Heart left ventricle (tissue), 16 donors: ENCODE results near the gene CAD. TPM values are rescaled to one million over a fixed set of nuclear protein-coding genes. Genes with fewer than 3 reads are reported as not detected.
A peak's percentile ranks its signal among the peaks of the same experiment; 100 is the strongest.

Experiments
- ATAC-seq, 4 donors: fragments of 200-7000 bp; cut with Tn5 transposase; one replicate each; pipeline ENCODE4 v1.9.1; 2020 to 2022; ENCODE audit warnings: moderate library complexity in 4 of 4, mild to moderate bottlenecking in 3 of 4, moderate number of reproducible peaks in 1 of 4
- DNase-seq, 5 donors: peaks; one replicate each; pipeline ENCODE4 v3.0.0-alpha.2; 2020
- H3K27ac ChIP-seq, 12 donors: fragments of 200-600 bp; sonication (generic) in 4 of 12; one replicate each; pipeline versions ENCODE4 v1.5.0 to v1.8.0; 2016 to 2022; ENCODE audit warnings: mild to moderate bottlenecking in 2 of 12
- H3K27me3 ChIP-seq, 9 donors: fragments of 200-600 bp; sonication (generic) in 2 of 9; one replicate each; pipeline versions ENCODE4 v1.5.1 to v1.8.0; 2016 to 2022; ENCODE audit warnings: mild to moderate bottlenecking in 3 of 9
- H3K36me3 ChIP-seq, 9 donors: fragments of 200-600 bp; sonication (generic) in 2 of 9; one replicate each; pipeline versions ENCODE4 v1.5.0 to v1.8.0; 2018 to 2022; ENCODE audit warnings: mild to moderate bottlenecking in 2 of 9
- H3K4me1 ChIP-seq, 12 donors: fragments of 200-600 bp; sonication (generic) in 4 of 12; one replicate each; pipeline versions ENCODE4 v1.5.0 to v1.8.0; 2016 to 2022; ENCODE audit warnings: mild to moderate bottlenecking in 3 of 12
- H3K4me3 ChIP-seq, 12 donors: fragments of 200-600 bp; sonication (generic) in 4 of 12; one replicate each; pipeline versions ENCODE4 v1.5.0 to v1.8.0; 2017 to 2022; ENCODE audit warnings: mild to moderate bottlenecking in 9 of 12, moderate library complexity in 4 of 12
- H3K9me3 ChIP-seq, 12 donors: fragments of 200-600 bp; sonication (generic) in 4 of 12; one replicate each; pipeline versions ENCODE4 v1.5.0 to v1.8.0; 2016 to 2022; ENCODE audit warnings: mild to moderate bottlenecking in 1 of 12
- CTCF ChIP-seq, 12 donors: fragments of 200-600 bp; sonication (generic) in 4 of 12; IDR thresholded peaks; one replicate each; pipeline versions ENCODE4 v1.5.0 to v1.8.0; 2018 to 2022; ENCODE audit warnings: antibody characterized with exemption in 12 of 12, mild to moderate bottlenecking in 5 of 12
- POLR2A ChIP-seq, 2 donors: fragments of 450-650 bp; IDR thresholded peaks; one replicate each; pipeline ENCODE4 v1.6.1; 2017; ENCODE audit warnings: antibody characterized with exemption in 2 of 2, mild to moderate bottlenecking in 2 of 2, moderate library complexity in 2 of 2
- WGBS, 4 donors: extraction: QIAGEN DNeasy Blood & Tissue Kit in 2 of 4; methylation state at CpG; one replicate each; pipeline versions ENCODE4 v1.1.5 to v1.1.7; 2013 to 2018; 5-methylcytosine and 5-hydroxymethylcytosine counted together
- intact Hi-C, 10 donors: fragments of 100-400 bp; cut with DNase I; formaldehyde crosslinking; loops; one replicate each; pipeline versions ENCODE4 v1.11.1 to v1.14.2; 2022
- polyA plus RNA-seq, 2 donors: library from polyadenylated mRNA; stranded (reverse); fragments of 200-250 nt; gene quantifications; one replicate each; pipeline ENCODE4 v1.2.3, GENCODE V29; 2013
- total RNA-seq, 9 donors: library from RNA; depleted of rRNA in 2 of 9; stranded (reverse); fragments of >200 nt in 2 of 9; fragmentation: NEBNext Ultra II Directional in 3 of 9; extraction: Animal tissue kit (Norgen Biotek cat#: 25700) in 3 of 9; gene quantifications; one replicate each; pipeline versions ENCODE4 v1.1.0 to v1.2.4, GENCODE V29; 2016 to 2023
- donor health status: ischemic (EF 13 %, LVEDD 7.1; RV severe dilation, severe dysfunction).
- donor health status: healthy with polysubstance abuse.
- donor health status: DM: no; HTN: yes; CAD: no.
- donor health status: DM: no; HTN: no; CAD: no.
- donor health status: ischemic (EF 25% LVEDD 6.9; RV normal size, moderate dysfunction).
- donor health status: ischemic (EF 25% LVEDD 5.7; RV mildly dilated, moderate dysfunction).
- donor health status: healthy.
- donor health status: DM: yes; HTN: yes; CAD: no.
- donor health status: ischemic (EF 35%, LVEDD 5.7; RV mildly dilated, moderate dysfunction).
- donor health status: nonischemic (EF 11% LVEDD 7.7; RV severe dilation, severe dysfunction).
- donor health status: DM: yes; HTN: yes; CAD: no.
- donor health status: PGD.
- donor health status: ischemic (EF 29% LVEDD 5.4; RV normal size, mild dysfunction).
- donor health status: nonischemic (EF 23%, LVEDD 6.1; RV moderate dilation, normal function).

CAD gene
- total and polyA plus RNA-seq, 11 donors: 3.2 to 14.2 (median 6.7) TPM

DNA sequence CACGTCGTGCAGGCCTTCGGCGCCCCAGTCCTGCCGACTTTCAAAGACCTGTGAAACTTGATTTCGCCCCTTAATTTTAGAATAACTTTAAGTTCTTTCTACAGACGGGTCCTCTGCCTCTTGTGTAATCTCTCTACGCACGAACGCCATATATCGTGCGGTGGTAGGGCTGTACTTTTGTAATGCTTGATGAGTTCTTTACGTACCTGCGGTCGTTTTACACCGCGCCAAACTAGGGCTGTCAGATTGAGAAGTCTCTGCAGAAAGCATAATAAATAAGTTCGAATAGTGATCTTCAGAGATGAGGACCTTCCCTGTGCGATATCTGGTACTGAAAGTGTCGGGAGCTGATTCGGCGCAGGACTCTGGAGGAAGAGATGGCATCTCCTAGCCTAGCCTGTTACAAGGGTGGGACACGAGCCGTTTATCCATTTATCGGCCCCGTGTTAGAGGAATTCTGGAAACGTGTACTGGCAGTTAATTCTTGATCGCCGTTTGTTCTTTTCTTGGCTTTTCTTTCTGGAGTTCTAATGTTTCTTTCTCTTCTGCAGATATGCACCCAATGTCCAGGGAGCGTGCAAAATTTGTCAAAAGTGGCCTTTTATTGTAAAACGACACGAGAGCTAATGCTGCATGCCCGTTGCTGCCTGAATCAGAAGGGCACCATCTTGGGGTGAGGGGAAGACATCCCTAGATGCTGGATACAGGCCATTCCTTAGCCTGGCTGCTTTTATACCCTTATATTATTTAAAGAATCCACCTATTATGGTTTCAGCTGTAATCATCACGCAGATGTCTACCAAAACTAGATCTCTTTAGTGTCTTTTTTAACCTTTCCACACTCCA lies 4.3 kb upstream of the CAD start:
- WGBS, 4 donors: 7 to 9% (median 8%) methylated on average over 34 of the region's 34 CpGs
- Histone ChIP-seq H3K4me3 (peak overlapping the region; percentile 63 to 97 (median 80)), H3K27me3 (no peaks in the 10 kb centered on the region), H3K36me3 (peaks cover 0 to 46% (median 34%) of the 10 kb centered on the region in 9 donors), H3K27ac (peak overlapping the region; percentile 93 to 100 (median 98)), H3K9me3 (no peaks in the 10 kb centered on the region), H3K4me1 (peaks cover 6 to 31% (median 21%) of the 10 kb centered on the region in 12 donors)
- ATAC-seq (peak; percentile 1 to 17 (median 9)), DNase-seq (no peak)
- TF ChIP-seq POLR2A (IDR thresholded peaks at IDR 0.05): no peak
- TF ChIP-seq CTCF (IDR thresholded peaks at IDR 0.05): no peak
- intact Hi-C loops: loop anchor here in 5 of 10 donors (2.0 to 5.0 kb wide), 5 partner anchors 78 to 419 kb away; partner anchors contain the start of genes PREB (in 3 of the 5), NRBP1 (in 1 of the 5) and TMEM214 (in 1 of the 5)

DNA sequence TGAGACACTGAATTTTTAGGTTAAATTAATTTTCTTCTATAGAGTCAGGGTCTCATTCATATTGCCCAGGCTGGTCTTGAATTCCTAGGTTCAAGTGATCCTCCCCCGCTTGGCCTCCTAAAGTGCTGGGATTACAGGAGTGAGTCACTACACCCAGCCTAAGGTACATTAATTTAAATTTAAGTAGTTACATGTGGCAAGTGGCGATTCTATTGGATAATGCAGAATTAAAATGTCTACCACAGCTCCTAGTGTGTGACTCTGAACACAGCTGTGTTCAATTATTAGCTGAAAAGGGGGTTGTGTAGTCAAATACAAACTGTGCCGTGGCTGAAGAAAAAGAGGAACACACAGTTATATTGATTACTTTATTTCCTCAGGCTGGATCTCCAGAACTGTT lies 2.2 kb upstream of the CAD start:
- Histone ChIP-seq H3K9me3 (no peaks in the 10 kb centered on the region), H3K4me1 (peaks cover 6 to 36% (median 26%) of the 10 kb centered on the region in 12 donors), H3K36me3 (peaks cover 0 to 35% (median 25%) of the 10 kb centered on the region in 9 donors), H3K27me3 (no peaks in the 10 kb centered on the region), H3K4me3 (no peak overlapping the region), H3K27ac (no peak overlapping the region)
- ATAC-seq (no peak), DNase-seq (no peak)
- TF ChIP-seq POLR2A (IDR thresholded peaks at IDR 0.05) (no peak), CTCF (IDR thresholded peaks at IDR 0.05) (no peak)
- intact Hi-C loops: loop anchor here in 4 of 10 donors (5.0 kb wide), 3 partner anchors 83 to 417 kb away; partner anchors contain the start of genes PREB (in 2 of the 4) and NRBP1 (in 1 of the 4)
- 96 to 98% (median 97%) methylated on average over 3 of the region's 3 CpGs for WGBS, 4 donors

- WGBS, 4 donors: 87 to 91% (median 90%) methylated on average over 13 of the region's 13 CpGs
- H3K27ac ChIP-seq: peak overlapping the region in 11 of 12 donors; percentile 18 to 76 (median 53)
Observed at GRCh38 chr2:27216416-27217137, 592 bp upstream of the CAD start.

More at GRCh38 chr2:27216416-27217137, 592 bp upstream of the CAD start:
- intact Hi-C loops: no loop called here
- H3K27me3 ChIP-seq: no peaks in the 10 kb centered on the region
- H3K9me3 ChIP-seq: no peaks in the 10 kb centered on the region
- TF ChIP-seq POLR2A (IDR thresholded peaks at IDR 0.05) (no peak), CTCF (IDR thresholded peaks at IDR 0.05) (no peak)
- peak in 1 of 5 donors; percentile 16 for DNase-seq
- peaks cover 0 to 46% (median 39%) of the 10 kb centered on the region in 9 donors for H3K36me3 ChIP-seq
- no peak for ATAC-seq
- H3K4me1 ChIP-seq: peaks cover 3 to 30% (median 23%) of the 10 kb centered on the region in 12 donors
- peak overlapping the region in 11 of 12 donors; percentile 33 to 74 (median 66) for H3K4me3 ChIP-seq
